ENCODE results near the gene ZNF554.
A peak's percentile ranks its signal among the peaks of the same experiment; 100 is the strongest.

ZNF554 gene

DNA sequence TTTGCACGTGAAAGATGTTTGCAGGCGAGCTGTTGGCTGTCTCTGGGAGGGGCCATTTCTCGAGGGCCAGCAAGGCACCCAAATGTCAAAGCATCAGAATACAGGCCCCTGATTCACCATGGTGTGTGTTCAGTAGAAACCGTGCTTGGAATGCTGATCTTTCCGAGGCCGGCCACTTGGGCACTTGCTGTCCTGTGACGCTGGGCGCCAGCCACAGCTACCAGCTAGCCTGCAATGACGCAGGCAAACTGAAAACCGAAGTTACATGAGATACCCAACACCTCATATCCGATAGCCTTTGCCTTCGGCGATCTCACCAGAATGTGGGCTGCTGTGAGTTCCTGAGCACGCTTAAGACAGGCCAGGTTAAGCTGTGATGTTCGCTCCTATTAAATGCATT is 22.4 kb upstream of the ZNF554 start:
- no peak for DNase-seq (ENCODE audit: low read depth)
- TF ChIP-seq, protein P1, sequence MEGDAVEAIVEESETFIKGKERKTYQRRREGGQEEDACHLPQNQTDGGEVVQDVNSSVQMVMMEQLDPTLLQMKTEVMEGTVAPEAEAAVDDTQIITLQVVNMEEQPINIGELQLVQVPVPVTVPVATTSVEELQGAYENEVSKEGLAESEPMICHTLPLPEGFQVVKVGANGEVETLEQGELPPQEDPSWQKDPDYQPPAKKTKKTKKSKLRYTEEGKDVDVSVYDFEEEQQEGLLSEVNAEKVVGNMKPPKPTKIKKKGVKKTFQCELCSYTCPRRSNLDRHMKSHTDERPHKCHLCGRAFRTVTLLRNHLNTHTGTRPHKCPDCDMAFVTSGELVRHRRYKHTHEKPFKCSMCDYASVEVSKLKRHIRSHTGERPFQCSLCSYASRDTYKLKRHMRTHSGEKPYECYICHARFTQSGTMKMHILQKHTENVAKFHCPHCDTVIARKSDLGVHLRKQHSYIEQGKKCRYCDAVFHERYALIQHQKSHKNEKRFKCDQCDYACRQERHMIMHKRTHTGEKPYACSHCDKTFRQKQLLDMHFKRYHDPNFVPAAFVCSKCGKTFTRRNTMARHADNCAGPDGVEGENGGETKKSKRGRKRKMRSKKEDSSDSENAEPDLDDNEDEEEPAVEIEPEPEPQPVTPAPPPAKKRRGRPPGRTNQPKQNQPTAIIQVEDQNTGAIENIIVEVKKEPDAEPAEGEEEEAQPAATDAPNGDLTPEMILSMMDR (IDR thresholded peaks at IDR 0.05; ENCODE audit: low read length, missing control alignments): no peak
- H3K4me3 ChIP-seq (replicated peaks; ENCODE audit: low read depth, low read length): no peak overlapping the region

DNA sequence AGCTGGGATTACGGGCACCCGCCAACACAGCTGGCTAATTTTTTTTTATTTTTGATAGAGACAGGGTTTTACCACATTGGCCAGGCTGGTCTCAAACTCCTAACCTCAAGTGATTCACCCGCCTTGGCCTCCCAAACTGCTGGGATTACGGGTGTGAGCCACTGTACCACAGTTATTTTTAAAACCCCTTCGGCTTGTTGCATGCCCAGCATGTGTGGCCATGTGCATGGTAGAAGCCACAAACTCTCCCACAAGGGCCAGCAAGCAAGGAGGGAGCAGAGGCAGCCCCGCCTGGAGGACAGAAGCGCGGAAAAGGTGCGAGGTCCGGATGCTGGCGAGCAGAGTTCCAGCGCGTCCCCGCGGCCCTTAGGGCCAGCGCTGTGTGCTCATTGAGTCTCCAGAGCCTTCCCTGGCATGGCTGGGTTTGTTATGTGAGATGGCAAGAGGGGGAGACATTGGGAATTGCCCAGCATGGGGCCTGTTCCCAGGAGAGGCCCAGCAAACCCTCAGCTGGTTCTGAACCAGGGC is 21.4 kb upstream of the ZNF554 start:
- H3K4me3 ChIP-seq (replicated peaks; ENCODE audit: low read depth, low read length): no peak overlapping the region
- DNase-seq (ENCODE audit: low read depth): no peak
- TF ChIP-seq, protein P1 (IDR thresholded peaks at IDR 0.05; ENCODE audit: low read length, missing control alignments): no peak

DNA sequence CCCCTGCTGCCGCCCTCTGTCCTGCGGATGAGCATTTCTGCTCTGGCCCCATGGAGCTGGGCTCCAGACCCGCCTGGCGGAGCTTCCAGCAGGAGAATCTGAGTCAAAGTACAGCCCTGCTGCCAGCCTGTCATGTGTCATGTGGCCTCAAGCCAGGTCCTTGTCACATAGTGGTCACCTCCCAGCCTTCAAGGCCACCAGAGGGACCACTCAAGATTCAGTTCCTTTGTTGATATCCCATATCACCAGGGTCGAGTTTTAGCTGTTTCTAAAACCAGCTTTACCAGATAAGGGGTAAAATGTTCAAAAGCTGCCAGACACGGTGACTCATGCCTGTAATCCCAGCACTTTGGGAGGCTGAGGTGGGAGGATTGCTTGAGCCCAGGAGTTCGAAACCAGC is 20.9 kb upstream of the ZNF554 start:
- TF ChIP-seq, protein P1 (IDR thresholded peaks at IDR 0.05; ENCODE audit: low read length, missing control alignments): no peak
- H3K4me3 ChIP-seq (replicated peaks; ENCODE audit: low read depth, low read length): no peak overlapping the region
- peak; percentile 17 for DNase-seq (ENCODE audit: low read depth)

DNA sequence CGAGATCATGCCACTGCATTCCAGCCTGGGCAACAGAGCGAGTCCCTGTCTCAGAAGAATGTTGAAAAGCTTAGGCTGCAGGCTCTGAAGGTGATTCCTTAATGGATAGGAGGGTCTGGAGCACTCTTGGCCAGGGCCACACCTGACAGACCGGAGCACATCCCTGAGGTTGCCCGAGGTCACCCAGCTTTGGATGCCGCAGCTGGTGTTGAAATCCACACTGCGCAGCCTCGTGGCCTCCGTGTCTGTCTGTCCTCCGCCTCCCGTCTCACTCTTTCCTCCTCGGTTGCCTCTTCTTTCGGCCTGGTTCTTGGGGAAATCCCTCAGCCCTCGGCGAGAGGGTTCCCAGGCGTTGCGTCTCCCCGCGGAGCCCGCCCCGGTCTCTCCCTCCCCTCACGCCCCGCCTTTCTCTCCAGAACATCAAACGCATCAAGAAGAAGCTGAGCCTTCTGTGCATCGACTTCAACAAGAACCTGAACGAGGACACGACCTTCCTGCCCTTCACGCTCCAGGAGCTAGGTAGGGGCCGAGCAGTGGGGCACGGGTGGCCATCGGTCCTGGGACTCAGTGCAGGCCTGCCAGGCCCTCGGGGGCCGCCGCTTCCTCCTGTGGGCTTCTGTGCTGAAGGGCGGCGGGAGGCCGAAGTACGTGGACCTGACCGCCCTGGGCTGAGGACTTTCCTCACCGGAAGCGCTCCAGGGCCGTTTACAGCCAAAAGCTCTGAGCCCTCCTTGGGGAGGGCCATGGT is 20.2 kb upstream of the ZNF554 start:
- no peak overlapping the region for H3K4me3 ChIP-seq (replicated peaks; ENCODE audit: low read depth, low read length)
- DNase-seq (ENCODE audit: low read depth): no peak
- TF ChIP-seq, protein P1 (IDR thresholded peaks at IDR 0.05; ENCODE audit: low read length, missing control alignments): no peak

DNA sequence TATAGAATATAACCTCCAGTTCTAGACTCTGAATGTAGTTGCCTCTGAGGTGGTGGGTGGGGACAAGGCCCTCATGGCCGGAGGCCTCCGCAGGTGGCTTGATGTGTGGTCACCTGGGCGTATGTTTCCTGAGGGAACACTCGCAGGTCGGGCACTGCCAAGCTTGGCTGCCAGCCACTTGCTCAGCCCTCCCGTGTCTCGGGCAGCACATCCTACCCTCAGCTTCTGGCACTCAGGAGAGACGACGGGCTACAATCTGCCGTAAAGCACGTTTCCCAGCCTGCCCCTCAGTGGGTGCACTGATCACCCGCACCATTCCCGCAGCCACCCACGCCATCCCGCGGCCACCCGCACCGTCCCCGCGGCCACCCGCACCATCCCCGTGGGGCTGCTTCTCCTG is 19.2 kb upstream of the ZNF554 start:
- TF ChIP-seq, protein P1 (IDR thresholded peaks at IDR 0.05; ENCODE audit: low read length, missing control alignments): no peak
- no peak for DNase-seq (ENCODE audit: low read depth)
- H3K4me3 ChIP-seq (replicated peaks; ENCODE audit: low read depth, low read length): no peak overlapping the region

DNA sequence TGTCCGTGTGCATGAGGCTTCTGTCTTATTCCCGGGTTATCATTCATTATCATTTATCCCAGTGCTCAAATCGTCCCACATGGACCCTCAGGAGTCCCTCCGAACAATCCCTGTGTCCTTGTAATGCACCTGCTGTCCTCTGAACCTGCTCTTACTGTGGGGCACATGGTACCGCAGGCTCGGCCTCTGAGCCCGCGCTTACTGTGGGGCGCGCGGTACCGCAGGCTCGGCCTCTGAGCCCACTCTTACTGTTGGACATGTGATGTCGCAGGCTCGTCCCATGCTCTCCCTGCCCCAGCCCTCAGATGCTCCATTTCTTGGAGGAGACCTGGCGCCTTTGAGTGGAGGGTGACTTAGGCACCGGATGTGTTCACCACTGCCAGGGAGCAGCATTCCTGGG is 16.8 kb upstream of the ZNF554 start:
- no peak for DNase-seq (ENCODE audit: low read depth)
- TF ChIP-seq, protein P1 (IDR thresholded peaks at IDR 0.05; ENCODE audit: low read length, missing control alignments): no peak

More for the DNA sequence above, 16.8 kb upstream of the ZNF554 start:
- H3K4me3 ChIP-seq (replicated peaks; ENCODE audit: low read depth, low read length): no peak overlapping the region

All from fibroblast of pulmonary artery (primary cell).